Muscle layer of colon (tissue), 2 donors: Measurements from ENCODE around the gene CDH22.

Source experiments
- H3K27ac ChIP-seq: one replicate; pipeline ENCODE4 v1.7.0; 2013; ENCODE audit warnings: low read depth, mild to moderate bottlenecking, low read length, moderate library complexity
- H3K27me3 ChIP-seq, 2 donors: one replicate each; pipeline ENCODE4 v1.7.0; 2013; ENCODE audit warnings: low read length in 2 of 2, mild to moderate bottlenecking in 2 of 2; ENCODE audit not compliant: insufficient read depth in 2 of 2, control insufficient read depth in 1 of 2
- H3K36me3 ChIP-seq: one replicate; pipeline ENCODE4 v1.7.0; 2013; ENCODE audit warnings: mild to moderate bottlenecking, low read length; ENCODE audit not compliant: insufficient read depth
- H3K4me1 ChIP-seq: one replicate; pipeline ENCODE4 v1.7.0; 2013; ENCODE audit warnings: mild to moderate bottlenecking, low read length; ENCODE audit not compliant: insufficient read depth
- H3K4me3 ChIP-seq, 2 donors: one replicate each; pipeline ENCODE4 v1.7.0; 2013; ENCODE audit warnings: low read length in 2 of 2, low read depth in 1 of 2, mild to moderate bottlenecking in 1 of 2, moderate library complexity in 1 of 2
- H3K9ac ChIP-seq: one replicate; pipeline ENCODE4 v1.7.0; 2013; ENCODE audit warnings: low read length
- H3K9me3 ChIP-seq: one replicate; pipeline ENCODE4 v1.7.0; 2013; ENCODE audit warnings: mild to moderate bottlenecking, low read length
- donor health status: abdominal sarcoma.
- donor health status: Adenocarcinoma of cecum.

Gene CDH22

GRCh38 chr20:46169245-46170171 is 138.8 kb downstream of the CDH22 start:
- Histone ChIP-seq H3K27me3 (peaks cover 14 to 35% of the 10 kb centered on the region in 2 donors), H3K27ac (no peak overlapping the region), H3K9me3 (no peaks in the 10 kb centered on the region), H3K4me1 (no peaks in the 10 kb centered on the region), H3K4me3 (no peak overlapping the region), H3K9ac (no peak overlapping the region), H3K36me3 (no peaks in the 10 kb centered on the region)

GRCh38 chr20:46168438-46168837 is 139.9 kb downstream of the CDH22 start:
- Histone ChIP-seq H3K4me3 (no peak overlapping the region), H3K36me3 (no peaks in the 10 kb centered on the region), H3K4me1 (no peaks in the 10 kb centered on the region), H3K27ac (no peak overlapping the region), H3K9ac (no peak overlapping the region), H3K27me3 (peaks cover 7 to 24% of the 10 kb centered on the region in 2 donors), H3K9me3 (no peaks in the 10 kb centered on the region)

GRCh38 chr20:46167080-46167479 is 141.2 kb downstream of the CDH22 start:
- H3K4me3 ChIP-seq, result no peak overlapping the region
- H3K9me3 ChIP-seq, result no peaks in the 10 kb centered on the region
- no peaks in the 10 kb centered on the region for H3K36me3 ChIP-seq
- H3K4me1 ChIP-seq, result no peaks in the 10 kb centered on the region
- no peak overlapping the region for H3K27ac ChIP-seq
- H3K27me3 ChIP-seq, result peaks cover 0 to 10% of the 10 kb centered on the region in 2 donors
- H3K9ac ChIP-seq, result no peak overlapping the region

- H3K9me3 ChIP-seq, result no peaks in the 10 kb centered on the region
- H3K27me3 ChIP-seq, result peaks cover 0 to 7% of the 10 kb centered on the region in 2 donors
- H3K4me1 ChIP-seq, result no peaks in the 10 kb centered on the region
- H3K36me3 ChIP-seq, result no peaks in the 10 kb centered on the region
- no peak overlapping the region for H3K27ac ChIP-seq
- H3K4me3 ChIP-seq, result no peak overlapping the region
- no peak overlapping the region for H3K9ac ChIP-seq
These were observed 144.0 kb downstream of the CDH22 start for GRCh38 chr20:46164254-46164653.

GRCh38 chr20:46161921-46162320 is 146.4 kb downstream of the CDH22 start:
- no peaks in the 10 kb centered on the region for H3K9me3 ChIP-seq
- no peak overlapping the region for H3K9ac ChIP-seq
- H3K36me3 ChIP-seq, result no peaks in the 10 kb centered on the region
- peaks cover 0 to 9% of the 10 kb centered on the region in 2 donors for H3K27me3 ChIP-seq
- H3K4me1 ChIP-seq, result no peaks in the 10 kb centered on the region
- no peak overlapping the region for H3K27ac ChIP-seq
- no peak overlapping the region for H3K4me3 ChIP-seq

- H3K36me3 ChIP-seq, result no peaks in the 10 kb centered on the region
- H3K4me3 ChIP-seq, result no peak overlapping the region
- no peaks in the 10 kb centered on the region for H3K9me3 ChIP-seq
- no peak overlapping the region for H3K27ac ChIP-seq
- H3K27me3 ChIP-seq, result peaks cover 0 to 10% of the 10 kb centered on the region in 2 donors
- H3K4me1 ChIP-seq, result no peaks in the 10 kb centered on the region
- H3K9ac ChIP-seq, result no peak overlapping the region
These were observed 147.6 kb downstream of the CDH22 start for GRCh38 chr20:46160661-46161060.

GRCh38 chr20:46159101-46159897 is 149.0 kb downstream of the CDH22 start:
- Histone ChIP-seq H3K4me1 (no peaks in the 10 kb centered on the region), H3K27ac (no peak overlapping the region), H3K36me3 (no peaks in the 10 kb centered on the region), H3K9ac (no peak overlapping the region), H3K4me3 (no peak overlapping the region), H3K9me3 (no peaks in the 10 kb centered on the region), H3K27me3 (peaks cover 0 to 10% of the 10 kb centered on the region in 2 donors)

- H3K27ac ChIP-seq, result no peak overlapping the region
- H3K27me3 ChIP-seq, result peaks cover 0 to 17% of the 10 kb centered on the region in 2 donors
- no peaks in the 10 kb centered on the region for H3K9me3 ChIP-seq
- H3K4me3 ChIP-seq, result no peak overlapping the region
- H3K4me1 ChIP-seq, result no peaks in the 10 kb centered on the region
- no peak overlapping the region for H3K9ac ChIP-seq
- H3K36me3 ChIP-seq, result no peaks in the 10 kb centered on the region
These were observed 149.8 kb downstream of the CDH22 start for GRCh38 chr20:46158476-46158987.

GRCh38 chr20:46157625-46158024 is 150.7 kb downstream of the CDH22 start:
- Histone ChIP-seq H3K4me3 (no peak overlapping the region), H3K27ac (no peak overlapping the region), H3K36me3 (no peaks in the 10 kb centered on the region), H3K9ac (no peak overlapping the region), H3K9me3 (no peaks in the 10 kb centered on the region), H3K27me3 (peaks cover 0 to 23% of the 10 kb centered on the region in 2 donors), H3K4me1 (no peaks in the 10 kb centered on the region)

- no peaks in the 10 kb centered on the region for H3K36me3 ChIP-seq
- peaks cover 0 to 23% of the 10 kb centered on the region in 2 donors for H3K27me3 ChIP-seq
These were observed 151.2 kb downstream of the CDH22 start for GRCh38 chr20:46157076-46157592.

GRCh38 chr20:46156065-46156464 is 152.2 kb downstream of the CDH22 start:
- Histone ChIP-seq H3K27ac (no peak overlapping the region), H3K4me1 (no peaks in the 10 kb centered on the region), H3K9me3 (no peaks in the 10 kb centered on the region), H3K36me3 (no peaks in the 10 kb centered on the region), H3K4me3 (no peak overlapping the region), H3K9ac (no peak overlapping the region), H3K27me3 (peaks cover 0 to 23% of the 10 kb centered on the region in 2 donors)

More at GRCh38 chr20:46157076-46157592, 151.2 kb downstream of the CDH22 start:
- Histone ChIP-seq H3K27ac (no peak overlapping the region), H3K4me3 (no peak overlapping the region), H3K9ac (no peak overlapping the region), H3K9me3 (no peaks in the 10 kb centered on the region), H3K4me1 (no peaks in the 10 kb centered on the region)
